ENCODE measurements around the gene HCAR1.

The HCAR1 gene

DNA sequence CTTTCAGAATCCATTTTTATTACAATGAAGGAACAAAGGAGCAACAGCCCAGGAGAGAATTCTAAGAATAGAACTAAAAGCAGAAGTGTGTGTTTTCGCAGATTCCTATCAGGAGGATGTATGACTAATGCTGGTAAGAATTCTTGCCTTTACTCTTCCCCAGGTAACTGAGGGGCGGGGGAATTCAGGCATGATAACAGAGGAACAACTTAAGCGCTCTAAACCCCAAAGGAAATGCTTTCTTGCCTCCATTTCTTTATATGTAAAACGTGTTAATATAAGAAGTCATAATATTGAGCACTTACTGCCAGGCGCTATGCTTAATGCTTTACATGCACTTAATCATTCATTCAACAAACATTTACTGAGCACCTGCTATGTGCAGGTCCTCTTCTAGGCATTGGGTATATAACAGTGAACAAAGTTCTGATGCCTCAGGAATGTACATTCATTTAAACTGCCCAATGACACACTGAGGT, 4.5 kb downstream of the HCAR1 start:
- peak in 1 of 2 experiments; percentile 31 for DNase-seq (ENCODE audit: low read depth in 1 of 2, low spot score in 1 of 2)
- no peak for TF ChIP-seq CTCF (IDR thresholded peaks at IDR 0.05; ENCODE audit: insufficient read depth, low read length)
- TF ChIP-seq SPI1 (IDR thresholded peaks at IDR 0.05; ENCODE audit: borderline replicate concordance, low read depth) = peak; percentile 92
- no peak for TF ChIP-seq POLR2AphosphoS5 (IDR thresholded peaks at IDR 0.05; ENCODE audit: low read depth)
- Histone ChIP-seq H3K27ac (replicated peaks) (peak overlapping the region; percentile 21; the same call in 1 of the 2 replicates), H3K4me3 (replicated peaks; ENCODE audit: insufficient read depth, low read length) (no peak overlapping the region), H3K27me3 (ENCODE audit: insufficient read depth, poor library complexity, severe bottlenecking) (peaks cover 7% of the 10 kb centered on the region)

- Histone ChIP-seq H3K27ac (replicated peaks) (peak overlapping the region; percentile 21; the same call in 1 of the 2 replicates), H3K27me3 (ENCODE audit: insufficient read depth, poor library complexity, severe bottlenecking) (peaks cover 7% of the 10 kb centered on the region), H3K4me3 (replicated peaks; ENCODE audit: insufficient read depth, low read length) (no peak overlapping the region)
- TF ChIP-seq CTCF (IDR thresholded peaks at IDR 0.05; ENCODE audit: insufficient read depth, low read length) (no peak), POLR2AphosphoS5 (IDR thresholded peaks at IDR 0.05; ENCODE audit: low read depth) (no peak), REST (IDR thresholded peaks at IDR 0.05; ENCODE audit: insufficient replicate concordance, low read depth) (no peak), SPI1 (IDR thresholded peaks at IDR 0.05; ENCODE audit: borderline replicate concordance, low read depth) (no peak), GABPA (IDR thresholded peaks at IDR 0.05; ENCODE audit: low read depth) (no peak)
- no peak for DNase-seq (ENCODE audit: low read depth in 1 of 2, low spot score in 1 of 2)
Observed at GRCh38 chr12:122725452-122726079, 5.1 kb downstream of the HCAR1 start.

DNA sequence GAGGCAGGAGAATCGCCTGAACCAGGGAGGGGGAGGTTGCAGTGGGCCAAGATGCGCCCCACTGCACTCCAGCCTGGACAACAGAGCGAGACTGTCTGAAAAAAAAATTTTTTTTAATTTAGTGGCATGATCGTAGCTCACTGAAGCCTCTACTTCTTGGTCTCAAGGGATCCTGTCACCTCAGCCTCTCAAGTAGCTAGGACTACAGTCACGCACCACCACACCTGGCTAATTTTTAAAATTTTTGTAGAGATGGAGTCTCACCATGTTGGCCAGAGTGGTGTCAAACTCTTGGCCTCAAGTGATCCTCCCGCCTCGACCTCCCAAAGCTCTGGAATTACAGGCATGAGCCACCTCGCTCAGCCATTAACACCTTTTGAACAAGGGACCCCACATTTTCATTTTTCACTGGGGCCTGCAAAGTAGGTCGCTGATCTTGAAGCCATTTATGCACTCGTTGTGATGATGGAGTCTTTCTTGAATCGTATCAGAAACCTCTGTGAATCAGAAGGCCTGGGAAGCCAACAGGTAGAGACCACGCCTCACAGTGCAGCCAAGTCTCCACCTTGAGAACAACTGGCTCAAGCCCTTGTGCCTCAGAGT, 5.9 kb downstream of the HCAR1 start:
- peaks cover 3% of the 10 kb centered on the region for H3K27me3 ChIP-seq (ENCODE audit: insufficient read depth, poor library complexity, severe bottlenecking)
- TF ChIP-seq GABPA (IDR thresholded peaks at IDR 0.05; ENCODE audit: low read depth) = no peak
- TF ChIP-seq CTCF (IDR thresholded peaks at IDR 0.05; ENCODE audit: insufficient read depth, low read length) = no peak
- TF ChIP-seq REST (IDR thresholded peaks at IDR 0.05; ENCODE audit: insufficient replicate concordance, low read depth) = no peak
- TF ChIP-seq POLR2AphosphoS5 (IDR thresholded peaks at IDR 0.05; ENCODE audit: low read depth) = no peak
- no peak for TF ChIP-seq SPI1 (IDR thresholded peaks at IDR 0.05; ENCODE audit: borderline replicate concordance, low read depth)
- no peak for DNase-seq (ENCODE audit: low read depth in 1 of 2, low spot score in 1 of 2)
- H3K27ac ChIP-seq (replicated peaks) = no peak overlapping the region
- no peak overlapping the region for H3K4me3 ChIP-seq (replicated peaks; ENCODE audit: insufficient read depth, low read length)

All from HL-60 (cell line).